ENCODE data around the gene GBE1. TPM values are rescaled to one million over a fixed set of nuclear protein-coding genes. Genes with fewer than 3 reads are reported as not detected.

GBE1 gene
- total and polyA plus RNA-seq, 9 of the 15 experiments (the other 6 are each of a cell fraction or from before 2014, with no cell fraction given): 7.9 to 25.6 (median 13.1) TPM

GRCh38 chr3:81645248-81645647 is 116.2 kb downstream of the GBE1 start:
- BruUV-seq (replicated peaks): no TSS peak
- CTCF ChIA-PET (ENCODE audit: low intra/inter-chr PET ratio): no interaction called here

More at GRCh38 chr3:81645248-81645647, 116.2 kb downstream of the GBE1 start:
- no peak overlapping the region for H3K4me3 ChIP-seq
- H3K36me3 ChIP-seq (ENCODE audit: control insufficient read depth, insufficient read depth, low read length): no peaks in the 10 kb centered on the region
- H3K79me2 ChIP-seq (ENCODE audit: control insufficient read depth, insufficient read depth, low read length): no peaks in the 10 kb centered on the region
- H3K4me2 ChIP-seq (ENCODE audit: insufficient read depth, low read length): no peak overlapping the region
- H3K4me1 ChIP-seq (replicated peaks in 1 of 2; ENCODE audit: control insufficient read depth in 2 of 2, insufficient read depth in 2 of 2, low read length in 2 of 2): no peaks in the 10 kb centered on the region
- TF ChIP-seq TRIM24 (IDR thresholded peaks at IDR 0.05) (no peak), ZNF586 (CRISPR knock-in tag; conservative IDR thresholded peaks at IDR 0.05) (no peak), RCOR1 (IDR thresholded peaks at IDR 0.05; ENCODE audit: borderline replicate concordance in 1 of 2, low read depth in 2 of 2, low read length in 2 of 2) (no peak), ZNF395 (CRISPR knock-in tag; IDR thresholded peaks at IDR 0.05) (no peak), DEAF1 (CRISPR knock-in tag; IDR thresholded peaks at IDR 0.05) (no peak), ZBTB12 (CRISPR knock-in tag; IDR thresholded peaks at IDR 0.05) (no peak), ZC3H11A (IDR thresholded peaks at IDR 0.05; ENCODE audit: low read depth, low read length) (no peak), ZNF24 (IDR thresholded peaks at IDR 0.05) (no peak)
- TF ChIP-seq, protein P1, sequence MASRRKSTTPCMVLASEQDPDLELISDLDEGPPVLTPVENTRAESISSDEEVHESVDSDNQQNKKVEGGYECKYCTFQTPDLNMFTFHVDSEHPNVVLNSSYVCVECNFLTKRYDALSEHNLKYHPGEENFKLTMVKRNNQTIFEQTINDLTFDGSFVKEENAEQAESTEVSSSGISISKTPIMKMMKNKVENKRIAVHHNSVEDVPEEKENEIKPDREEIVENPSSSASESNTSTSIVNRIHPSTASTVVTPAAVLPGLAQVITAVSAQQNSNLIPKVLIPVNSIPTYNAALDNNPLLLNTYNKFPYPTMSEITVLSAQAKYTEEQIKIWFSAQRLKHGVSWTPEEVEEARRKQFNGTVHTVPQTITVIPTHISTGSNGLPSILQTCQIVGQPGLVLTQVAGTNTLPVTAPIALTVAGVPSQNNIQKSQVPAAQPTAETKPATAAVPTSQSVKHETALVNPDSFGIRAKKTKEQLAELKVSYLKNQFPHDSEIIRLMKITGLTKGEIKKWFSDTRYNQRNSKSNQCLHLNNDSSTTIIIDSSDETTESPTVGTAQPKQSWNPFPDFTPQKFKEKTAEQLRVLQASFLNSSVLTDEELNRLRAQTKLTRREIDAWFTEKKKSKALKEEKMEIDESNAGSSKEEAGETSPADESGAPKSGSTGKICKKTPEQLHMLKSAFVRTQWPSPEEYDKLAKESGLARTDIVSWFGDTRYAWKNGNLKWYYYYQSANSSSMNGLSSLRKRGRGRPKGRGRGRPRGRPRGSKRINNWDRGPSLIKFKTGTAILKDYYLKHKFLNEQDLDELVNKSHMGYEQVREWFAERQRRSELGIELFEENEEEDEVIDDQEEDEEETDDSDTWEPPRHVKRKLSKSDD (conservative IDR thresholded peaks at IDR 0.05; ENCODE audit: low read length): no peak
- H2AFZ ChIP-seq (ENCODE audit: low read depth, low read length): no peak overlapping the region
- H3K9me1 ChIP-seq (ENCODE audit: control insufficient read depth, insufficient read depth, low read length): no peaks in the 10 kb centered on the region
- FAIRE-seq (no peak), ATAC-seq (no peak), DNase-seq (ENCODE audit: extremely low read depth in 1 of 4, low spot score in 3 of 4) (no peak)
- H4K20me1 ChIP-seq (replicated peaks; ENCODE audit: control insufficient read depth, insufficient read depth, low read length): no peaks in the 10 kb centered on the region
- 91% methylated on average over 1 of the region's 1 CpG for WGBS (ENCODE audit: insufficient coverage, low coverage, missing lambda C conversion rate)
- H3K9me3 ChIP-seq (replicated peaks; ENCODE audit: control insufficient read depth, insufficient read depth, low read depth, low read length): no peaks in the 10 kb centered on the region
- POLR2A ChIA-PET: no interaction called here
- no peak overlapping the region for H3K27ac ChIP-seq (ENCODE audit: extremely low read depth, low read depth, low read length)
- no peak overlapping the region for H3K9ac ChIP-seq (ENCODE audit: insufficient read depth in 1 of 2, low read depth in 2 of 2, low read length in 2 of 2)
- intact Hi-C loops (cut with micrococcal nuclease) (no loop called here), in situ Hi-C loops (cut with MboI) (no loop called here)
- no peaks in the 10 kb centered on the region for H3K27me3 ChIP-seq (ENCODE audit: control insufficient read depth in 2 of 2, insufficient read depth in 2 of 2, low read length in 2 of 2)
